Measurements from ENCODE around the gene FAM170B. TPM values are rescaled to one million over a fixed set of nuclear protein-coding genes. Genes with fewer than 3 reads are reported as not detected.

The FAM170B gene
- polyA plus RNA-seq, 5 donors: not detected

DNA sequence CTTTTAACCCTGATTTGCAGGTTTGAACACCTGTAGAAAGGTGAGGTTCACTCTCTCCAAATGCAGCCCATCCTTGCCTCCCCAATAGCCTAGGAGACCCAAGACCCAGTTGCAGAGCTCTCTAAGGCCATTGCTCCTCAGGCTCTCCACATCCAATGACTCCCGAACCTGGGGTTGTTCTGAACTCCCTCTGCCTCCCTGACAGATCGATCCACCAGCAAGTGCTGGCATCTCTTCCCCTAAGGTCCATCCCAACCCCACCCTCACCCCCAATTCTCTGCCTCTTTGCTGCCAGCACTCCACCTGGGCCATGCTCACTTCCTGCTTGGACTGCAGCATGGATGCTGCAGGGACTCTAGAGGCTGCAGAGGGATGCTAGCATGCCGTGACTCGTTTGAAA, 19.3 kb upstream of the FAM170B start:
- no peak for DNase-seq

- DNase-seq: no peak
Observed at GRCh38 chr10:49152663-49153062, 18.8 kb upstream of the FAM170B start.

DNA sequence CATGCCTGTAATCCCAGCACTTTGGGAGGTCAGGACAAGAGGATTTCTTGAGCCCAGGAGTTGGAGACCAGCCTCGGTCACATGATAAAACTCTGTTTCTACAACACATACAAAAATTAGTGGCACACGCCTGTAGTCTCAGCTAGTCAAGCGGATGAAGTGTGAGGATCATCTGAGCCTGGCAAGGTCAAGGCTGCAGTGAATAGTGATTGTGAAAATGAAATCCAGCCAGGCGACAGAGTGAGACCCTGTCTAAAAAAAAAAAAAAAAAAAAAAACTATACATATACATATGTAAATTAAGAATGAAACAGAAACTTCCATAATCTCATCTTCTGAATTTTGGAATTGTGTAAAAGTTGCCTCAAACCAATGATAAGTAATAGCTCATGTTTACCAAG, 18.2 kb upstream of the FAM170B start:
- DNase-seq: no peak

DNA sequence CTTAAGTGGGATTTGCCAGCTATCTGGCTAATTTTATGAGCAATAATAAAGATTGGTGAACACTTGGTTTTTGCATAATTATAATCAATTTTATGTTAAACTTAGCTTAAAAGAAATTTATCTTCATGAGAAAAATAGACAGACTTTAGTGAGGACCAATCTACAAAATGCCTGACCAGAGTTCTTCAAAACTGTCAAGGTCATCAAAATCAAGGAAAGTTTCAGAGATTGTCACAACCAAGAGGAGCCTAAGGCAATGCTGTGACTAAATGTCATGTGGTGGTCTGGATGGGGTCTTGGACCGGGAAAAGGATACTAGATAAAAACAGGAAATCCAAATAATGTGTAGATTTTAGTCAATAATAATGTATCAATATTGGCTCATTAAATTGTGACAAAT, 17.7 kb upstream of the FAM170B start:
- no peak for DNase-seq

GRCh38 chr10:49151025-49151445, 17.2 kb upstream of the FAM170B start:
- no peak for DNase-seq

DNA sequence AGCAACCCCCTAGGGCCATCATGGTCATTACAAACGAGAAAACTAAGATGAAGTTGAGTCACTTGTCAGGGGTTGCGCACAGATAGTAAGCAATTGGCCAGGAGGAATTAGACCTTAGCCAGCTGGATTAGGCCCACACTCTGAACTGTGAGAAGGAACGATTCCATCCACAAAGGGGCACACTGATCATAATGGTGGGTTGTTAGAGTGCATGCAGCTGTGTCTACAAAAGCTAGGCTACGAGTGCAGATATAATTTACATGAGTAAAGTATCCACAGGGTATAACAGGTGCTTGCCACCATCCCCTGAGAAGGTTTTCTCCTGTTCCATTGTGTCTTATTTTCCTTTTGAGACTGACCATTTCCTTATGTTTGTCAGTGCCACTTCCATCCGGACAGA, 16.6 kb upstream of the FAM170B start:
- DNase-seq: no peak

GRCh38 chr10:49149881-49150280, 16.1 kb upstream of the FAM170B start:
- DNase-seq: no peak

GRCh38 chr10:49144058-49144720, 10.4 kb upstream of the FAM170B start:
- DNase-seq: peak; percentile 86 to 88

DNA sequence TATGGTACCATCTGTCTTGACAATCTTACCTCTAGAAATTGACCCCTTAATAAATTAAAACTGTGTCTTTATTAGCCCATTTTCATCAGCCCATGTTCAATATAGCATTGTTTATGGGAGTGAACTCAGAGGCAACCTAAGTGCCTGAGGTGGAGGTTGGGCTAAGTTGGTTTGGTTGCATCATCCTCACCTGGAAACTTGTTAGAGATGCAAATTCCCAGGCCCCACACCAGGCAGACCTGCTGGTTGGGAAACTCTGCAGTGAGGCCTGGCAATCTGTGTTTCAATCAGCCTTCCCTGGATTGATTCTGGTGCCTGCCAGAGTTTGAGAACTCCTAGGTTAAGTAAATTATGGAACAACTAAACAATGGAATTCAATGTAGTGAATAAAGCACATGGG, 9.4 kb upstream of the FAM170B start:
- no peak for DNase-seq

- no peak for DNase-seq
Observed at GRCh38 chr10:49141541-49142332, 7.9 kb upstream of the FAM170B start.

DNA sequence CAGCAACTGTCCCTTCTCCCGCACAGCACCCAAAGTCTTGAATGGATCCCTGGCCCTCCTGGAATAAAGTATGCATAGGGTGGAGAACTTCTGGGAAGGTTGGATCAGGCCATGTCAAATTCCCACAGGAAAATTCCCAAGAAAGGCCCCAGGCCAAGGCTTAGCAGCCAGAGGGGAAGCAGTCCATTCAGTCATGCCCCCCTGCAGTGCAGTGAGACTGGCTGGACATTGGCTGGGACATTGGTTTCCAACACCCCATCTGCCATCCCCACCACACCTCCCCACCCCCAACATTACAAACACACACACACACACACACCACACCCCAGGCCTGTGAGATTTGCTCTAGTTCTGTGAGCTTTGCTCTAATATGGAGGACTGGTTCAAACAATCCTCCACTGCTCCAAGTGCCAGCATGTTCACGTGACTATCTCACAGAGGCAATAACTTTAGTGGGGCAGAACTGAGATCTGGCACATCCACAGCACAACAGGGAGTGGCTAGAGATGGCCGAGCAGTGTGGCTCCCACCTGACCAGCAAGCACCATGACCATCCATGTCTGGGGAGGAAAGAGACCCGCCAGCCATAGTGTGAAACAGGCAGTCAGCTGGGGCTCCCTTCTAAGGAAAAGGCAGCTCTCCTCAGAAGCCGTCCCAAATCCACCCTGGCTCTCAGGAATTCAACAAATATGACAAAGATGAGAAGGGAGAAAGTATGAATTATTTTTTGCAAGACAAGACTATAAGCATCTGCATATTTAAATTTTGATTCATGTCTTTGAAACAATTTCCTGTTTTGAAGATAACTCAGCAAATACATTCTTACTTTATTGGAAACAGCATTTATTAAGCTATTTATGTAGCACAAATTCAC, 6.7 kb upstream of the FAM170B start:
- DNase-seq: no peak

DNA sequence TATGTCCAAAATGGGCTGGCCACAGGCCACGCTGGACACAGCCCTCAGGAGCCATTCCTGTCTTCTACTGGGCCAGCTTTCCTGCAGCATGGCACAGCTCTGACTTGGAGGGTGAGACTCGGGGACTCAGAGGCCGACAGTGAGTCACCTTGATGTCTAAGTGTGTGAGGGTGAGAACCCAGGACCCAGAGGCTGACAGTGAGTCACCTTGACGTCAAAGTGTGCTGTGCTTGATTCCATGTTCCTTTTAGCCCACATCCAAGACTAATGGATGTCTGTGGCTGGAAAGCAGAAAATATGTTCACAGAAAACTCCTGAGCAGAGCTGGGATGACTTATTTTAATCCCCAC, 6.0 kb upstream of the FAM170B start:
- no peak for DNase-seq

DNA sequence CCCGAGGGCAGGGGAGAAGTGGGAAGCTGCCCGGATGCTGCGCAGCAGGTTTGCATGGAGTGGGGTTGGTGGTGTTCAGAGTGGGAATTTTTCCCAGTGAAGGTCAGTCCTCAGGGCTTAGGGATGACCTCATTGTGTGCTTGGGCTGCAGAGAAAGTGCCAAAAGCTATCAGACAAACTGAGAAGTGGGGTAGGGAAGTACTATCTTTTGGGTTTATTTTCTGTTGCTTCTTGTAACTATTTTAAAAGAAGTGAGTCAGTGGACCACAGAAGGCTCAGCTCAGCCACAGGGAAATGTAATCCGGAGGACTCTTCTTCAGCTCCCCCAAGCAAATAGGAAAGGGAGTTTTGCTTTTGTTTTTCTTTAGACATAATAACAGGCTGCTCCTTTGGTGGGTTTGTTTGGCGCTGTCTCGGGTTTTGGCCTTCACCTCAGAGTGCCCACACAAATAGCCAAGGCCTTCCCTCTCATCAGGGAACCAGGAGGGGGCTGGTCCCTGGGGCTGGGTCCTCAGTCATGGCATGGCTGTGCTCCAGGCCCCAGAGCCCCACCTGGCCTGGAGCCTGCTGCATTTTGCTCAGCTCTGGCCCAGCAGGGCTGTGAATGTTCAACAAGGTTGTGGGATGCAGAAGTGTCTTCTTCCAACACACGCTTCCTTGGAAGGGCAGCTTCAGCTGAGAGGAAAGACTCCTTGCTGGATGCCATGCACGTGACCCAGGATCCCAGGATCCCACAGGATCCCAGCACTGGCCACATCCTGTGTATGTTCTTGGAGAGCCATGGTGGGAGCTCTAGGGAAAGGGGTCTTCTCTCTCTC, 5.4 kb upstream of the FAM170B start:
- DNase-seq: no peak

- DNase-seq: peak; percentile 70 to 81
Observed at GRCh38 chr10:49138361-49138891, 4.6 kb upstream of the FAM170B start.

GRCh38 chr10:49136525-49136924, 2.7 kb upstream of the FAM170B start:
- DNase-seq: no peak

- peak; percentile 65 to 82 for DNase-seq
Observed at GRCh38 chr10:49135575-49136313, 1.9 kb upstream of the FAM170B start.

DNA sequence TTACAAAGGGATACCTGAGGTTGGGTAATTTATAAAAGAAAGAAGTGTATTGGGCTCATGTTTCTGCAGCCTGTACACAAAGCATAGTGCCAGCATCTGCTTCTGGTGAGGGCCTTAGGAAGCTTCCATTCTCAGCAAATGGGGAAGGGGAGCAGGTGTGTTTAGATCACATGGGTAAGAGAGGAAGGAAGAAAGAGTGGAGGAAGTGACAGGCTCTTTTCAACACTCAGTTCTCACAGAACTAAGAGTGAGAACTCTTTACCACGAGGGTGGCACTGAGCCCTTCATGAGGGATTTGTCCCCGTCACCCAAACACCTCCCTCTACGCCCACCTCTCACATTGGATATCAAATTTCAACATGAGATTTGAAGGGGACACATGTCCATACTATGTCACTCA, 506 bp upstream of the FAM170B start:
- no peak for DNase-seq

GRCh38 chr10:49132362-49132737, 1.5 kb downstream of the FAM170B start:
- DNase-seq: no peak

DNA sequence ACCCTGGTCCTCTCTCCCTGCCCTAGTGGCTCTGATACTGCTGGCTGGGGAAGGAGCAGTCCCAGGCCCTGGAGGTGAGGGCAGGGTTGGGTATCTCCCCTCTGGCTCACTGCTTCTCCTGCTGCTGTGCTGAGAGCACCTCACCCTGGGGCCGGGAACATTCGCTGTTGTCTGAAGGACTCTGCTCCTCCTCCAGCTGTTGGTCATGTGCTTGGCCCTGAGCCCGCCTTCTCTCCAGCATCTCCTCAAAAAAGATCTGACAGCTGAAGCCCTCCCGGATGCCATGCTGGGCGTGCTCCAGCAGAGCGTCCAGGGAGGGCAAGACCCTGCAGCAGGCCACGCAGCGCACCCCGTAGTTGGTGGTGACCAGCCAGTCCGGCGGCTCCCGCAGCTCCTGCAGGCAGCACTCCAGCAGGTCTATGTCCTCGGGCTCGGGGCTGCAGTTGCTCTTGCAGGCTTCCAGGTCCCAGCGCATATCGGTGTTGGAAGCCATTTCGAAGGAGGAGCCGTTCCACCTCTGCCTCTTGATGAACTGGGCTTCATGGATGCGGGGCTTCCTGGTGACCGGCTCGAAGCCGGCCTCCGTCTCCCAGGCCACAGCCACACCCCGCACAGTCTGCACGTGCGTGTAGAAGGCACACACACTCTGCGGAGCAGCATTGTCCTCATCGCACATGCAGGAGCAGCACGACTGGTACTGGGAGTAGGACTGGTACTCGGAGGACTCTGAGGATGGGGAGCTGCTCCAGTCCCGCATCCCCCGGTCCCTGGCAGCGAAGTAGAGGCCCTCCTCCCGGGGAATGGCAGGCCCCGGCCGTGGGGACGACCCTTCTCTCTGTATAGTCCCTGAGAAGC, 2.1 kb downstream of the FAM170B start:
- DNase-seq: peak in 1 of 2 donors; percentile 54

DNA sequence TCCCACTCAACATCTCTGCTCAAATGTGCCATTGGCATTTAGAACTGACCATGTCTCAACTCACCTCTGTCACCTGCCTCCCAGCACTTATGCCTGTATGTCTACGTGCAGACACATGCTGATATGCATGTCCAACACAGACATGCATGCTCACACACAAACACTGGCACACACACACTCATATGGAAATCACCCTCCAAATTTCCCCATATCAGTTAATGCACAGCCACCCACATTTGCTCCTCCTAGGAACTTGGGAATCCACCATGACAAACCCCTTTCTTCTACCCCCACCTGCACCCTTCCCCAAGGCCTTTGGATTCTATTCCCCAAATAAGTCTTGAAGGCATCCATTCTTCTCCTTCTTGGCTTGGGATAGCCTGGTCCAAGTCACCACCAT, 4.4 kb downstream of the FAM170B start:
- DNase-seq: no peak

All from right lung (tissue), 5 donors.